Measurements from ENCODE around the gene LMNA. TPM values are rescaled to one million over a fixed set of nuclear protein-coding genes. Genes with fewer than 3 reads are reported as not detected.
A peak's percentile ranks its signal among the peaks of the same experiment; 100 is the strongest.

Gene LMNA
- total and polyA plus RNA-seq, 5 experiments from 2014 or later: 0.62 to 4.0 (median 2.0) TPM

- Mint-ChIP-seq H3K36me3 (no peaks in the 10 kb centered on the region), H3K27ac (peak overlapping the region; percentile 38 to 95 (median 82)), H3K9me3 (no peaks in the 10 kb centered on the region), H3K4me3 (peak overlapping the region; percentile 5 to 80 (median 55)), H3K27me3 (peaks cover 0 to 5% (median 0%) of the 10 kb centered on the region in 5 donors), H3K4me1 (peaks cover 19 to 70% (median 62%) of the 10 kb centered on the region in 4 donors)
- peak; percentile 45 to 87 (median 71) for DNase-seq
- ATAC-seq: peak; percentile 68 to 73
- POLR2A ChIA-PET: interaction anchor here (0.6 to 4.7 kb wide), 11 partner anchors 11 to 1688 kb away, joined by 3 to 30 read pairs (median 4); partner anchors contain the start of genes LMNA and SYT11
Measured at GRCh38 chr1:156126630-156127534, 12.4 kb downstream of the LMNA start.

GRCh38 chr1:156128308-156128653 lies 13.8 kb downstream of the LMNA start:
- peaks cover 18 to 69% (median 61%) of the 10 kb centered on the region in 4 donors for H3K4me1 Mint-ChIP-seq
- H3K36me3 Mint-ChIP-seq: no peaks in the 10 kb centered on the region
- ATAC-seq: no peak
- H3K9me3 Mint-ChIP-seq: no peaks in the 10 kb centered on the region
- POLR2A ChIA-PET: interaction anchor here (0.8 to 4.7 kb wide), 7 partner anchors 11 to 37 kb away, joined by 3 to 30 read pairs (median 4); no protein-coding TSS in a partner anchor
- peak overlapping the region in 4 of 10 donors; percentile 50 to 87 (median 66) for H3K27ac Mint-ChIP-seq
- H3K27me3 Mint-ChIP-seq: no peaks in the 10 kb centered on the region
- no peak for DNase-seq
- H3K4me3 Mint-ChIP-seq: peak overlapping the region in 3 of 10 donors; percentile 26 to 47 (median 40)

- DNase-seq: no peak
- H3K36me3 Mint-ChIP-seq: no peaks in the 10 kb centered on the region
- no peaks in the 10 kb centered on the region for H3K9me3 Mint-ChIP-seq
- H3K4me1 Mint-ChIP-seq: peaks cover 18 to 63% (median 55%) of the 10 kb centered on the region in 4 donors
- no peak for ATAC-seq
- POLR2A ChIA-PET: interaction anchor here (0.8 to 4.7 kb wide), 6 partner anchors 13 to 37 kb away, joined by 3 to 30 read pairs (median 4); no protein-coding TSS in a partner anchor
- no peaks in the 10 kb centered on the region for H3K27me3 Mint-ChIP-seq
- peak overlapping the region in 6 of 10 donors; percentile 13 to 89 (median 65) for H3K27ac Mint-ChIP-seq
- H3K4me3 Mint-ChIP-seq: peak overlapping the region in 6 of 10 donors; percentile 8 to 47 (median 30)
Measured at GRCh38 chr1:156128654-156129597, 14.4 kb downstream of the LMNA start.

GRCh38 chr1:156129687-156130577 lies 15.4 kb downstream of the LMNA start:
- Mint-ChIP-seq H3K36me3 (no peaks in the 10 kb centered on the region), H3K4me1 (peaks cover 15 to 53% (median 45%) of the 10 kb centered on the region in 4 donors), H3K4me3 (peak overlapping the region in 2 of 10 donors; percentile 4 to 13), H3K9me3 (no peaks in the 10 kb centered on the region), H3K27me3 (no peaks in the 10 kb centered on the region), H3K27ac (peak overlapping the region in 8 of 10 donors; percentile 48 to 89 (median 81))
- ATAC-seq (peak in 1 of 2 donors; percentile 27), DNase-seq (peak; percentile 56 to 86 (median 73))
- POLR2A ChIA-PET: interaction anchor here (3.1 to 4.7 kb wide), 2 partner anchors 33 to 38 kb away, joined by 23 to 30 read pairs; no protein-coding TSS in a partner anchor

- DNase-seq (no peak), ATAC-seq (no peak)
- no peaks in the 10 kb centered on the region for H3K36me3 Mint-ChIP-seq
- POLR2A ChIA-PET: interaction anchor here (3.1 to 4.7 kb wide), 2 partner anchors 34 to 39 kb away, joined by 23 to 30 read pairs; no protein-coding TSS in a partner anchor
- H3K4me1 Mint-ChIP-seq: peaks cover 12 to 46% (median 39%) of the 10 kb centered on the region in 4 donors
- H3K9me3 Mint-ChIP-seq: no peaks in the 10 kb centered on the region
- no peaks in the 10 kb centered on the region for H3K27me3 Mint-ChIP-seq
- peak overlapping the region in 4 of 10 donors; percentile 53 to 88 (median 85) for H3K27ac Mint-ChIP-seq
- H3K4me3 Mint-ChIP-seq: no peak overlapping the region
Measured at GRCh38 chr1:156130578-156130942, 16.0 kb downstream of the LMNA start.

GRCh38 chr1:156134716-156135435 lies 20.4 kb downstream of the LMNA start:
- no peak overlapping the region for H3K4me3 Mint-ChIP-seq
- peaks cover 0 to 2% (median 0%) of the 10 kb centered on the region in 5 donors for H3K27me3 Mint-ChIP-seq
- no peaks in the 10 kb centered on the region for H3K9me3 Mint-ChIP-seq
- DNase-seq (no peak), ATAC-seq (no peak)
- H3K27ac Mint-ChIP-seq: no peak overlapping the region
- H3K4me1 Mint-ChIP-seq: peaks cover 3 to 6% (median 5%) of the 10 kb centered on the region in 4 donors
- POLR2A ChIA-PET: interaction anchor here (0.6 kb wide), 2 partner anchors 40 to 211 kb away, joined by 3 to 4 read pairs; no protein-coding TSS in a partner anchor
- no peaks in the 10 kb centered on the region for H3K36me3 Mint-ChIP-seq

GRCh38 chr1:156135930-156136871 lies 21.7 kb downstream of the LMNA start:
- no peak overlapping the region for H3K4me3 Mint-ChIP-seq
- DNase-seq: no peak

GRCh38 chr1:156136970-156137483 lies 22.5 kb downstream of the LMNA start:
- POLR2A ChIA-PET: no interaction called here
- Mint-ChIP-seq H3K27me3 (peaks cover 0 to 2% (median 0%) of the 10 kb centered on the region in 5 donors), H3K9me3 (no peaks in the 10 kb centered on the region), H3K36me3 (no peaks in the 10 kb centered on the region), H3K4me1 (no peaks in the 10 kb centered on the region), H3K27ac (no peak overlapping the region), H3K4me3 (no peak overlapping the region)
- ATAC-seq (no peak), DNase-seq (no peak)

More at GRCh38 chr1:156135930-156136871, 21.7 kb downstream of the LMNA start:
- H3K9me3 Mint-ChIP-seq: no peaks in the 10 kb centered on the region
- H3K27me3 Mint-ChIP-seq: peaks cover 0 to 2% (median 0%) of the 10 kb centered on the region in 5 donors
- H3K36me3 Mint-ChIP-seq: no peaks in the 10 kb centered on the region
- POLR2A ChIA-PET: no interaction called here
- no peaks in the 10 kb centered on the region for H3K4me1 Mint-ChIP-seq
- peak overlapping the region in 2 of 10 donors; percentile 16 to 29 for H3K27ac Mint-ChIP-seq
- ATAC-seq: no peak

GRCh38 chr1:156138458-156138867 lies 24.0 kb downstream of the LMNA start:
- ATAC-seq (no peak), DNase-seq (no peak)
- Mint-ChIP-seq H3K27me3 (peaks cover 0 to 2% (median 0%) of the 10 kb centered on the region in 5 donors), H3K4me1 (no peaks in the 10 kb centered on the region), H3K9me3 (no peaks in the 10 kb centered on the region), H3K36me3 (no peaks in the 10 kb centered on the region), H3K4me3 (no peak overlapping the region), H3K27ac (no peak overlapping the region)
- POLR2A ChIA-PET: no interaction called here

Measured in naive thymus-derived CD8-positive, alpha-beta T cell (primary cell).